HG03095 (cell line): Measurements from ENCODE around the gene FAM20B.

Source experiments
- ATAC-seq: cut with Tn5 transposase; IDR thresholded peaks from one replicate; pipeline ENCODE4 v1.9.1; 2021; ENCODE audit warnings: moderate library complexity; ENCODE audit not compliant: unreplicated experiment

FAM20B gene

DNA sequence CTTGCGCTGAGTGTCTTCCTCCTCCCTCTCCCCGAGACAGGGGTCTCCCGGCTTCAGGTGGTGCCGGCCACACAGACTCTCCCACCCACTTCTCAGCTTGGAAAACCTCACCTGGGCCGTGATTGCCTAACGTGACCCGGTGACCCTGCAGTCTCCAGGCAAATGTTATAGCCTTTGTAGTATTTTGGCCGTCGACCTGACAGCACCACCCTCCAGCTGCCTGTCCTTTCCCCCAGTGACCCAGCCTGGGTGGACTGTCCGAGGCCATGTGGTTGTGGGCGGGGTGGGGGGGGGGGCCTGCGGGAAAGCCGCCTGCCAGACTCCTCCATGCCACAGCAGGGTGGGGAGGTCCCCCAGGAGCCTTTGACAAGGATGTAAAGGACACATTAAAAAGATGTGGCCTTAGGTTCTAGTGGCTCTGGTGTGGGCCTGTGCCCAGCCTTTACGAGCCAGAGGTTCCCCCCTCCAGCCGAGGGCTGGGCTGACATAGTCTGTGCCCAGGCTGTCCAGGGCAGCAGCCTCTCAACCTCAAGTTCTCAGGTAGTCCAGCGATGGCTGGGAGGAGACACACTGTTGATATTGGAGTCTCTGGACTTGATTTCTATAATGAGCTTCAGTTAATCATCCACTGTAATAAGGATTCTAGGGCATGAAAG, 64.3 kb downstream of the FAM20B start:
- ATAC-seq: no peak

DNA sequence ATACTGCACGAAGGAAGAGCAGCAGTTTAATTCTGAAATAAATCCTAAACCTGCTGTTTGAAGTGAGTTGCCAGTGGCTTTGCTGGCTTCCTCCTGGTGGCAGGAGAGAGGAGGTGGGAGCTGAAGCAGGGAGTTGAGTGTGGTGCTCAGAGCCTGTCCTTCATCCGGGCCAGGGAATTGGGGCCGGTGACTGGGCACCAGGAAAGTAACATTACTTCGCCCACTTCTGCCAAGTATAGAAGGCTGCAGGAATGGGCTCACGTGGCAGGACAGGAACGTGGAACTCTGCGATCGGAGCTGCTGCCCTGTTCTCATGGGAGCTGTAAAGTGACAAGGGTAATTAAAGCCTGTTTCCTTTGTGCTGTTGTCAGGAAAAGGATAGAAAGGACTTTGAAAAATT, 64.8 kb downstream of the FAM20B start:
- ATAC-seq: no peak

GRCh38 chr1:179090923-179091322, 65.2 kb downstream of the FAM20B start:
- ATAC-seq: no peak

- no peak for ATAC-seq
Measured at GRCh38 chr1:179091691-179092165, 66.0 kb downstream of the FAM20B start.

GRCh38 chr1:179092896-179093461, 67.3 kb downstream of the FAM20B start:
- ATAC-seq: no peak

GRCh38 chr1:179094818-179095217, 69.1 kb downstream of the FAM20B start:
- no peak for ATAC-seq

DNA sequence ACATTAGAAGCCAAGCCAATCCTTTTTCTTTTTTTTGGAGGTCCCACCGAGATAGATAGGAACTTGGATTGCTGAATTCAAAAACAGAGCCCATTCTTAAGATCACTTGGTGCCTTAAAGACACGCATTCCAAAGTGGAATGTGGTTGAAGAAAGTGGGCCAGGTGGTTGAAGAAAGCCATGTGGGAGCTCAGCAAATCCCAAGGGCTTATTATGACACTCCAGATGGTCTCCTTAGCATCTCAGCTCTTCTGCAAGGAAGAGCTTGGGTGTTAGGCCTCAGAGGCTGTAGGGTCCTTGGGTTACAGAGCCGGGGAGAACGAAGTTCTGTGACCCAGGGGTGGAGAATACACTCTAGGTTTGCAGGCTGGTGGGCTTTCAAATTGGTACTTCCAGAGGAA, 69.7 kb downstream of the FAM20B start:
- no peak for ATAC-seq

DNA sequence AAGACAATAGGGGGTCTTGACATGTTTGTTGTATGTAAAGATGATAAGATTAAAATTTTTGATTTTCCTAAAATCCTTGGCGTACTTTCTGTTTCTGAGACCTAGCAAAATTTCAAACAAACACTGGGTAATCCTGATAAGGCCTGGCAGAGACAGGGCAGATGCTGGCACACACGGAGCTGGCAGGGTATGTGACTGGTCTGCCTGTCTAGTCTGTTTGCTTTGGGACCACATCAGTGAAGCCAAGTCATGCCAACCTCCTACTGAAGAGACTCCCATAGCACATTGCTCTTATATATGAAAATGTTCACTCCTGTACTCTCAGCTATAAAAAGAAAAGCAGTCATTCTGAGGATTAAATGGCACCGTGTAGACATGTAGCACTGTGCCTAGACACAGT, 70.2 kb downstream of the FAM20B start:
- no peak for ATAC-seq

DNA sequence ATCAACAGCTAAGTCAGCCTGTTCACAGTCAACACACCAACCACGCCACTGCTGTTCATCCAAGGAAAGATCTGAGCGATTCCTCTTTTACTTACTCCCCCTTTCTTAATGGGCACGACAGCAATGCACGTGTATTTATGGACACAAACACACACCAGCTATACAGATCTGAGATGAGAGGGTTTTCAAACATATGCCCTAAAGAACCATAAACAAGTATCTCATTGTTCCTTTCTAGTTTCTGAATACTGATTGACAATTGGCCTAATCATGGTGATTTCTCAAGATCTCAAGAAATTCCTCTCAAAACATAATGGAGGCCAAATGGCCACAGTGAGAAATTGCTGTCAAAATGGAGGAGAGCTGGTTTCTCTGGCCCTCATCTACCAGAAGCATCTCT, 74.2 kb downstream of the FAM20B start:
- ATAC-seq: no peak

DNA sequence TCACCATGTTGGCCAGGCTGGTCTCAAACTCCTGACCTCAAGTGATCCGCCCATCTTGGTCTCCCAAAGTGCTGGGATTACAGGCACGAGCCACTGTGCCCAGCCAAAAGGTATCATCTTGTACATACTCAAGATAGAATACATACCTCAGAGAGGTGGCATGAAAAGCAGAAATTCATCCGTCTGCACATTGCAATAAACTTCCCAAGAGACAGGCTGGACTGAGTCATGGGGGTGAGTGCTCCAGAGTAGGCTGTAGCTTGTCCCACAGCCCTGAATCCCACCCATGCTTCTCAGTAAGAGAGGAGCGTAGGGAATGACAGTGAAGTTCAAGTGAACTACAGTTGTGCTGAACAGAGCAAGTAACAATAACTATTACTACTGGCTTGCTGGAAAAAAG, 75.9 kb downstream of the FAM20B start:
- no peak for ATAC-seq

GRCh38 chr1:179103999-179104398, 78.3 kb downstream of the FAM20B start:
- ATAC-seq: no peak

DNA sequence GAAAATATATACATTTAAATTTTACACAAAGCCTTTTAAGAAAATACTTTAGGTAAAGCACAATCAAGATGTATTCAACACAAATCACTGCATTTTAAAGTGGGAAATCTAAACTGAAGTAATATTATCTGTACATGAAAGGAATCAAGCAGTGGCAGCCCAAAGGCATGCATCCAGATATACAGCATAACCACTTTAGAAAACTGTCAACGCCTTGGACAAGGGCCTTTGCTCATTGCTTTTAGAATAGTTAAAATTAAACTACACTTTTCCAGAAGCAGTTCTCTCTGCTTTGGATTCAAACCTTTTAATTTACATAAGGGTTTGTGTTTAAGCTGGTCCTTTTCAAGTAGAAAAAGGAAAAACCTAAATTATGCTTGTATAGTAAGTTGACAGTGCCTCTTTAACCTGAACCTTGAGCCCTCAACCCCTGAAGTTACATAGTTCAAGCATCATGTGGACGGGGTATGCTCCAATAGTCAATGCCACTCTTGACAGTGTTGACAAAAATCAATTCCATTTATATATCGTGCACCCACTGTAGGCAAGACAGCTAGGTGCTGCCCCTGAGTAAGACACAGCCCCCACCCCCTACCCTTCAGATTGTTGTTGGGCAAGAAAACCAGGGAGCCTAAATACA, 79.0 kb downstream of the FAM20B start:
- no peak for ATAC-seq

- no peak for ATAC-seq
Measured at GRCh38 chr1:179105393-179105792, 79.7 kb downstream of the FAM20B start.

GRCh38 chr1:179107706-179108629, 82.3 kb downstream of the FAM20B start:
- no peak for ATAC-seq

DNA sequence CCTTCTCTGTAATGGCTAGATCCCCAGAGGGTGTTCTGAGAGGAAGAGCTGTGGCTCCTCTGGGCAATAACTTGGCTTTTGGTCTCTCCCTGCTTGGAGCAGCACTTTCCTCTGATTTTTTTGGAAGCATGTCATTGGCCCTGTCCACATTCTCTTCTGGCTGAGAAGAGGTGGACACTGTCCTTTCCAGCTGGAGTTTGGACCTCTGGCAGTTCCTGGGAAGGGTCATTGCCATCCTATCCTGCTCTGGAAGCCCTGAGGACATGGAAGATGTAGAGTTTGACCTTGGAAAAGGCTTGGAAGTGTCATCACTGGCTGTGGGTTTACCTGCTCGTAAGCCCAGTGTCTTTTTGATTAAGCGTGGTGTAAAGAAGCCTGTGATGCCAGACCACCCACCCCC, 83.0 kb downstream of the FAM20B start:
- ATAC-seq: no peak

GRCh38 chr1:179115181-179115580, 89.5 kb downstream of the FAM20B start:
- no peak for ATAC-seq

DNA sequence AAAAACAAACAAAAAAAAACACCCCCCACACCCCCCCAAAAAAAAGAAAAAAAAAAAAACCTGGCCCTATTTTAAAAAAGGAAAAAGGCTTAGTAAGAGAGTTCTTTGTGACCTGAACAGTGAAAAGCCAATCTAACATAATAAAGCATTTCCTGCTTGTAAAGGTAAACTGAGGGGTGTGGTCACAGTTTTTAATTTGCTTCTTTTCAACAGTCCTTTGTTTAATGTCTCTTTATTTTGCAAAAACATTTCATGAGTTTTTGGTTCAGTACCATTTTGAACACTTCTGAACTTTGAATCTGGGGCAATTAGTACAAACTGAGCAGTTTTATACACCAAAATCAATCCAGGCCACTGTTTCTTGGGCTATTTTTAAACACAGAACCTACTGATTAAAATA, 93.8 kb downstream of the FAM20B start:
- no peak for ATAC-seq

DNA sequence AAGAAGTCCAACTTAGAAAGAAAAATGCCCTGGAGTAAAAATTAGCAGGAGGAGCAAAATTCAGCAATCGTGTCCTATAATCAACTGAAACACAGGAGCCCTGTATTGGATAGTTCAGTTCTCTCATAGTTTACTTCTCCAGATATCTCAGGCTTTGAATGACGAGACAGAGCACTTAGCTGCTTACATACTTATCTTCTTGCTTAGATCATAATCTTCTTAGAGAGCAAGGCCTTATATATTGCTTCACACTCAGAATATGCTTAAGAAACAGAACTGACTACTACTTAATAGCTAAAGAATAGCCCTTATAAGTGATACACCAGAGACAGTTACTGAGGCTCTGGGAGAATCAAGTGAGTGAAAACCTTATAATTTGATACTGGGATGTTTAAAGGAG, 95.0 kb downstream of the FAM20B start:
- no peak for ATAC-seq

GRCh38 chr1:179121159-179121938, 95.7 kb downstream of the FAM20B start:
- ATAC-seq: no peak

DNA sequence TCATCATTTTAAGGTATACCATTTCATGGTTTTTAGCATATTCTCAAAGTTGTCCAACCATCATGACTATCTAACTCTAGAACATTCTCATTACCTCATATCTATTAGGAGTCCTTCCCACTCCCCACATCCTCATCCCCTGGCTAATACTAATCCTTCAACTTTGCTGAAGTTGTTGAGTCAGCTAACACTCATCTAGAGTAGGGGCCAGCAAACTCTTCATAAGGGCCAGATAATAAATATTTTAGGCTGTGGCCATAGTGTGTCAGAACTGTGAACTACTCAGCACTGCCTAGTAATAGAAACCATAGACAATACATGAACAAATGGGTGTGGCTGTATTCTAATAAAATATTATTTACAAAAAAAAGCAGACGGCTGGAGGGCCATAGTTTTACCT, 99.2 kb downstream of the FAM20B start:
- ATAC-seq: no peak
